ENCODE results near the gene FYCO1.

DNA sequence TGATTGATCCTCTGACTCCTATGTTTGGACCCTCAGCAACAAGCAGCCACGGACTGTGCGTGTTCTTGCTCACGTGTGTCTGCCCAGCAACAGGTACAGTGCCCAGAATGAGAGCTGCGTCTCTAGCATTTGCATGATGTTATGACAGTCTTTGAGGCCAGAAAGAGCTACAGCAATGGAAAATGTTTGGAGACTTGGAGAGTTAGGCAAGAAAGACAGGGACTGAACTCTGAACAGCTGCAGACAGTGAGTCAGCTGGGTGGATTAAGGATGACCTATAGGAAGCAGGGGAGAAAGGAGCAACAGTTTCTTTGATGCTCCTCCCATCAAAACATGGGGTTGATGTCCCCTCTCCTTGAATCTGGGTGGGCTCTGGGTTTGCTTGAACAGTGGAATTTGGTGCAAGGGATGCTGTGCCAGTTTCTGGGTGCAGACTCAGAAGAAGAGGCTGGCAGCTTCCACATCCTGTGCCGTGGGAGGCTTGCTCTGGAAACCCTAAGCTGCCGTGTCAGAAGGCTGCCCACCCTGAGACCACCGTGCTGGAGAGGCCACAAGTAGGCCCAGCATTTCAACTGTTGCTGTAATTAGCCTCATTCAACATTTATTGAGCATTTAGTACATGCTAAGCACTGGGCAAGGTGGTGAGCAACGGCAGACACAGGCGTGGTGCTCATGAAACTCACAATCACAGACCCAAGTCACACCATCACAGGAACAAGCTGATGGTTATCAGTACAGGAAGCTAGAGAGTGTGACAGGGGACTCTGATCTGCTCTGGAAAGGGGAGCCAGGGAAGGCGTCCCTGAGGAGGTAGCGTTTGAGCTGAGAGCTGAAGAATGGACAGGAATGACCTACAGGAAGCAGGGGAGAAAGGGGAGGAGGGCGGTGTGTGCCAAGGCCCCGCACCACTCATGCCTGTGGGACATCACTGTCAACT, 87.6 kb downstream of the FYCO1 start:
- TF ChIP-seq HDAC2 (IDR thresholded peaks at IDR 0.05; ENCODE audit: borderline replicate concordance in 1 of 2, low read depth in 2 of 2, low read length in 2 of 2), result no peak
- no peak for TF ChIP-seq CBX5 (IDR thresholded peaks at IDR 0.05; ENCODE audit: low read depth, low read length)
- no peak for TF ChIP-seq JUND (IDR thresholded peaks at IDR 0.05; ENCODE audit: low read length)
- no peak for TF ChIP-seq RXRA (IDR thresholded peaks at IDR 0.05; ENCODE audit: insufficient read depth, low read depth, low read length)
- no peak for TF ChIP-seq SRF (IDR thresholded peaks at IDR 0.05; ENCODE audit: low read depth, low read length)
- TF ChIP-seq POLR2A (IDR thresholded peaks at IDR 0.05; ENCODE audit: control extremely low read depth in 1 of 2, low read depth in 2 of 2, low read length in 2 of 2), result no peak
- TF ChIP-seq EZH2 (IDR thresholded peaks at IDR 0.05; ENCODE audit: low read depth, low read length, severe bottlenecking), result no peak
- TF ChIP-seq EGR1 (IDR thresholded peaks at IDR 0.05; ENCODE audit: borderline replicate concordance, low read depth, low read length), result no peak
- TF ChIP-seq, protein P1, sequence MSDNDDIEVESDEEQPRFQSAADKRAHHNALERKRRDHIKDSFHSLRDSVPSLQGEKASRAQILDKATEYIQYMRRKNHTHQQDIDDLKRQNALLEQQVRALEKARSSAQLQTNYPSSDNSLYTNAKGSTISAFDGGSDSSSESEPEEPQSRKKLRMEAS (IDR thresholded peaks at IDR 0.05), result no peak
- TF ChIP-seq, protein P2, sequence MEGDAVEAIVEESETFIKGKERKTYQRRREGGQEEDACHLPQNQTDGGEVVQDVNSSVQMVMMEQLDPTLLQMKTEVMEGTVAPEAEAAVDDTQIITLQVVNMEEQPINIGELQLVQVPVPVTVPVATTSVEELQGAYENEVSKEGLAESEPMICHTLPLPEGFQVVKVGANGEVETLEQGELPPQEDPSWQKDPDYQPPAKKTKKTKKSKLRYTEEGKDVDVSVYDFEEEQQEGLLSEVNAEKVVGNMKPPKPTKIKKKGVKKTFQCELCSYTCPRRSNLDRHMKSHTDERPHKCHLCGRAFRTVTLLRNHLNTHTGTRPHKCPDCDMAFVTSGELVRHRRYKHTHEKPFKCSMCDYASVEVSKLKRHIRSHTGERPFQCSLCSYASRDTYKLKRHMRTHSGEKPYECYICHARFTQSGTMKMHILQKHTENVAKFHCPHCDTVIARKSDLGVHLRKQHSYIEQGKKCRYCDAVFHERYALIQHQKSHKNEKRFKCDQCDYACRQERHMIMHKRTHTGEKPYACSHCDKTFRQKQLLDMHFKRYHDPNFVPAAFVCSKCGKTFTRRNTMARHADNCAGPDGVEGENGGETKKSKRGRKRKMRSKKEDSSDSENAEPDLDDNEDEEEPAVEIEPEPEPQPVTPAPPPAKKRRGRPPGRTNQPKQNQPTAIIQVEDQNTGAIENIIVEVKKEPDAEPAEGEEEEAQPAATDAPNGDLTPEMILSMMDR (IDR thresholded peaks at IDR 0.05; ENCODE audit: control extremely low read depth in 1 of 3, insufficient read depth in 1 of 3, low read depth in 1 of 3, low read length in 3 of 3), result no peak
- no peak for TF ChIP-seq SP1 (IDR thresholded peaks at IDR 0.05; ENCODE audit: low read depth, low read length)
- TF ChIP-seq, protein P3, sequence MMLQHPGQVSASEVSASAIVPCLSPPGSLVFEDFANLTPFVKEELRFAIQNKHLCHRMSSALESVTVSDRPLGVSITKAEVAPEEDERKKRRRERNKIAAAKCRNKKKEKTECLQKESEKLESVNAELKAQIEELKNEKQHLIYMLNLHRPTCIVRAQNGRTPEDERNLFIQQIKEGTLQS (IDR thresholded peaks at IDR 0.05; ENCODE audit: insufficient read depth, low read depth, low read length), result no peak
- TF ChIP-seq YY1 (IDR thresholded peaks at IDR 0.05; ENCODE audit: low read depth, low read length), result no peak
